Duodenal mucosa (tissue), 2 donors: ENCODE data around the gene USF1.
A peak's percentile ranks its signal among the peaks of the same experiment; 100 is the strongest.

ENCODE experiments used
- H3K27ac ChIP-seq: one replicate; pipeline ENCODE4 v1.7.0; 2013; ENCODE audit warnings: low read depth, low read length
- H3K27me3 ChIP-seq, 2 donors: one replicate each; pipeline ENCODE4 v1.7.0; 2013; ENCODE audit warnings: low read length in 2 of 2, control low read depth in 1 of 2; ENCODE audit not compliant: insufficient read depth in 2 of 2, control insufficient read depth in 1 of 2
- H3K36me3 ChIP-seq, 2 donors: one replicate each; pipeline ENCODE4 v1.7.0; 2013; ENCODE audit warnings: low read length in 2 of 2, control low read depth in 1 of 2; ENCODE audit not compliant: insufficient read depth in 2 of 2, control insufficient read depth in 1 of 2
- H3K4me1 ChIP-seq, 2 donors: one replicate each; pipeline ENCODE4 v1.7.0; 2013; ENCODE audit warnings: low read length in 2 of 2, control low read depth in 1 of 2; ENCODE audit not compliant: insufficient read depth in 2 of 2, control insufficient read depth in 1 of 2
- H3K4me3 ChIP-seq, 2 donors: one replicate each; pipeline ENCODE4 v1.7.0; 2013; ENCODE audit warnings: low read length in 2 of 2, low read depth in 1 of 2
- H3K9ac ChIP-seq, 2 donors: one replicate each; pipeline ENCODE4 v1.7.0; 2013; ENCODE audit warnings: low read length in 2 of 2, low read depth in 1 of 2
- H3K9me3 ChIP-seq, 2 donors: one replicate each; pipeline ENCODE4 v1.7.0; 2013; ENCODE audit warnings: low read length in 2 of 2, control low read depth in 1 of 2; ENCODE audit not compliant: control insufficient read depth in 1 of 2

Gene USF1

GRCh38 chr1:161009602-161010211 lies 36.1 kb downstream of the USF1 start:
- Histone ChIP-seq H3K9ac (no peak overlapping the region), H3K36me3 (no peaks in the 10 kb centered on the region), H3K4me1 (peaks cover 22 to 32% of the 10 kb centered on the region in 2 donors), H3K27me3 (no peaks in the 10 kb centered on the region), H3K4me3 (no peak overlapping the region), H3K9me3 (no peaks in the 10 kb centered on the region), H3K27ac (no peak overlapping the region)

GRCh38 chr1:161008869-161009510 lies 36.8 kb downstream of the USF1 start:
- no peak overlapping the region for H3K9ac ChIP-seq
- H3K27me3 ChIP-seq = no peaks in the 10 kb centered on the region
- H3K9me3 ChIP-seq = no peaks in the 10 kb centered on the region
- no peak overlapping the region for H3K4me3 ChIP-seq
- H3K4me1 ChIP-seq = peaks cover 16 to 27% of the 10 kb centered on the region in 2 donors
- H3K36me3 ChIP-seq = no peaks in the 10 kb centered on the region
- H3K27ac ChIP-seq = no peak overlapping the region

GRCh38 chr1:161007369-161007768 lies 38.4 kb downstream of the USF1 start:
- Histone ChIP-seq H3K9me3 (no peaks in the 10 kb centered on the region), H3K4me1 (peaks cover 5 to 18% of the 10 kb centered on the region in 2 donors), H3K4me3 (no peak overlapping the region), H3K27me3 (no peaks in the 10 kb centered on the region), H3K27ac (no peak overlapping the region), H3K36me3 (no peaks in the 10 kb centered on the region), H3K9ac (no peak overlapping the region)

- H3K27ac ChIP-seq = no peak overlapping the region
- no peaks in the 10 kb centered on the region for H3K9me3 ChIP-seq
- no peak overlapping the region for H3K9ac ChIP-seq
- H3K4me3 ChIP-seq = no peak overlapping the region
- no peaks in the 10 kb centered on the region for H3K36me3 ChIP-seq
- peaks cover 3 to 19% of the 10 kb centered on the region in 2 donors for H3K4me1 ChIP-seq
- no peaks in the 10 kb centered on the region for H3K27me3 ChIP-seq
Measured at GRCh38 chr1:161006563-161006962, 39.2 kb downstream of the USF1 start.

- peak overlapping the region in 1 of 2 donors; percentile 21 for H3K9ac ChIP-seq
- H3K36me3 ChIP-seq = peaks cover 22 to 35% of the 10 kb centered on the region in 2 donors
- H3K4me3 ChIP-seq = no peak overlapping the region
- H3K27ac ChIP-seq = no peak overlapping the region
- peaks cover 19 to 32% of the 10 kb centered on the region in 2 donors for H3K4me1 ChIP-seq
- no peaks in the 10 kb centered on the region for H3K9me3 ChIP-seq
- H3K27me3 ChIP-seq = no peaks in the 10 kb centered on the region
Measured at GRCh38 chr1:161001525-161001924, 44.3 kb downstream of the USF1 start.

- H3K9ac ChIP-seq = peak overlapping the region in 1 of 2 donors; percentile 21
- H3K9me3 ChIP-seq = no peaks in the 10 kb centered on the region
- H3K27ac ChIP-seq = no peak overlapping the region
- H3K4me1 ChIP-seq = peaks cover 19 to 27% of the 10 kb centered on the region in 2 donors
- no peaks in the 10 kb centered on the region for H3K27me3 ChIP-seq
- H3K4me3 ChIP-seq = no peak overlapping the region
- peaks cover 22 to 40% of the 10 kb centered on the region in 2 donors for H3K36me3 ChIP-seq
Measured at GRCh38 chr1:161000736-161001480, 44.9 kb downstream of the USF1 start.

GRCh38 chr1:160999376-160999775 lies 46.4 kb downstream of the USF1 start:
- peaks cover 22 to 40% of the 10 kb centered on the region in 2 donors for H3K36me3 ChIP-seq
- H3K4me1 ChIP-seq = peaks cover 19 to 27% of the 10 kb centered on the region in 2 donors
- no peak overlapping the region for H3K4me3 ChIP-seq
- H3K9ac ChIP-seq = no peak overlapping the region
- H3K9me3 ChIP-seq = no peaks in the 10 kb centered on the region
- H3K27ac ChIP-seq = no peak overlapping the region
- H3K27me3 ChIP-seq = no peaks in the 10 kb centered on the region

GRCh38 chr1:160997323-160998038 lies 48.3 kb downstream of the USF1 start:
- Histone ChIP-seq H3K36me3 (peaks cover 22 to 40% of the 10 kb centered on the region in 2 donors), H3K9ac (peak overlapping the region in 1 of 2 donors; percentile 3), H3K27ac (no peak overlapping the region), H3K9me3 (no peaks in the 10 kb centered on the region), H3K4me1 (peaks cover 19 to 26% of the 10 kb centered on the region in 2 donors), H3K4me3 (no peak overlapping the region), H3K27me3 (no peaks in the 10 kb centered on the region)

- peaks cover 12 to 15% of the 10 kb centered on the region in 2 donors for H3K4me1 ChIP-seq
- no peak overlapping the region for H3K9ac ChIP-seq
- no peaks in the 10 kb centered on the region for H3K27me3 ChIP-seq
- no peak overlapping the region for H3K4me3 ChIP-seq
- H3K27ac ChIP-seq = no peak overlapping the region
- peaks cover 22 to 37% of the 10 kb centered on the region in 2 donors for H3K36me3 ChIP-seq
- no peaks in the 10 kb centered on the region for H3K9me3 ChIP-seq
Measured at GRCh38 chr1:160996178-160996577, 49.6 kb downstream of the USF1 start.
